H9 (cell line): ENCODE results near the gene GNB1L. TPM values are rescaled to one million over a fixed set of nuclear protein-coding genes. Genes with fewer than 3 reads are reported as not detected.

Source experiments
- DNase-seq: peaks from one replicate; pipeline ENCODE4 v3.0.0-alpha.2; 2017
- H2AFZ ChIP-seq: one replicate; pipeline ENCODE4 v1.6.1; 2013; ENCODE audit warnings: mild to moderate bottlenecking, low read length, control low read depth, moderate library complexity
- H2AK5ac ChIP-seq: 2 replicates; pipeline ENCODE4 v1.6.1; 2013; ENCODE audit warnings: low read length, control low read depth, mixed read lengths; ENCODE audit not compliant: insufficient read length
- H2BK120ac ChIP-seq: one replicate; pipeline ENCODE4 v1.6.1; 2013; ENCODE audit warnings: low read depth, mild to moderate bottlenecking, low read length, control low read depth, inconsistent platforms; ENCODE audit not compliant: poor library complexity, severe bottlenecking
- H2BK12ac ChIP-seq: 2 replicates; pipeline ENCODE4 v1.6.1; 2013; ENCODE audit warnings: low read length, control low read depth, mixed read lengths, low read depth; ENCODE audit not compliant: insufficient read length
- H2BK15ac ChIP-seq: 2 replicates; pipeline ENCODE4 v1.6.1; 2013; ENCODE audit warnings: low read depth, low read length, control low read depth
- H2BK20ac ChIP-seq: one replicate; pipeline ENCODE4 v1.6.1; 2013; ENCODE audit warnings: low read depth, mild to moderate bottlenecking, low read length, control low read depth, inconsistent platforms; ENCODE audit not compliant: poor library complexity, severe bottlenecking
- H2BK5ac ChIP-seq: 2 replicates; pipeline ENCODE4 v1.6.1; 2013; ENCODE audit warnings: low read length, control low read depth, mixed read lengths; ENCODE audit not compliant: insufficient read length
- H3K14ac ChIP-seq: 2 replicates; pipeline ENCODE4 v1.6.1; 2013; ENCODE audit warnings: low read length, control low read depth; ENCODE audit not compliant: insufficient read depth
- H3K18ac ChIP-seq: 2 replicates; pipeline ENCODE4 v1.6.1; 2013; ENCODE audit warnings: low read depth, mild to moderate bottlenecking, mixed read lengths, low read length, control low read depth; ENCODE audit not compliant: insufficient read length
- H3K23ac ChIP-seq: 2 replicates; pipeline ENCODE4 v1.6.1; 2013; ENCODE audit warnings: low read length, control low read depth, mixed read lengths, low read depth; ENCODE audit not compliant: insufficient read length
- H3K23me2 ChIP-seq: 2 replicates; pipeline ENCODE4 v1.6.1; 2013; ENCODE audit warnings: low read depth, mild to moderate bottlenecking, mixed read lengths, low read length, control low read depth; ENCODE audit not compliant: insufficient read length, poor library complexity, severe bottlenecking
- H3K27ac ChIP-seq: 2 replicates; pipeline ENCODE4 v1.5.1; 2013; ENCODE audit warnings: low read length, control low read depth, mixed read lengths, low read depth; ENCODE audit not compliant: insufficient read length
- H3K27me3 ChIP-seq: 2 replicates; pipeline ENCODE4 v1.6.1; 2013; ENCODE audit warnings: low read length, control low read depth, inconsistent platforms; ENCODE audit not compliant: insufficient read depth
- H3K4ac ChIP-seq: 2 replicates; pipeline ENCODE4 v1.6.1; 2013; ENCODE audit warnings: low read depth, mild to moderate bottlenecking, control low read depth, inconsistent platforms, low read length, moderate library complexity
- H3K4me1 ChIP-seq: 2 replicates; pipeline ENCODE4 v1.6.1; 2013; ENCODE audit warnings: low read length, control low read depth, inconsistent platforms; ENCODE audit not compliant: insufficient read depth
- H3K4me2 ChIP-seq: 2 replicates; pipeline ENCODE4 v1.6.1; 2013; ENCODE audit warnings: low read length, control low read depth, mixed read lengths; ENCODE audit not compliant: insufficient read length, insufficient read depth
- H3K56ac ChIP-seq: 2 replicates; pipeline ENCODE4 v1.6.1; 2013; ENCODE audit warnings: low read depth, mild to moderate bottlenecking, mixed read lengths, low read length, control low read depth; ENCODE audit not compliant: insufficient read length
- H3K79me1 ChIP-seq: 2 replicates; pipeline ENCODE4 v1.6.1; 2013; ENCODE audit warnings: low read depth, mild to moderate bottlenecking, moderate library complexity, low read length, control low read depth, inconsistent platforms; ENCODE audit not compliant: insufficient read depth, poor library complexity, severe bottlenecking
- H3K79me2 ChIP-seq: 2 replicates; pipeline ENCODE4 v1.6.1; 2013; ENCODE audit warnings: low read length, control low read depth, inconsistent platforms; ENCODE audit not compliant: insufficient read depth
- H3K9ac ChIP-seq: 2 replicates; pipeline ENCODE4 v1.6.1; 2013; ENCODE audit warnings: low read length, control low read depth, mixed read lengths; ENCODE audit not compliant: insufficient read length; ENCODE audit errors: extremely low read depth
- H3K9me3 ChIP-seq: one replicate; pipeline ENCODE4 v1.6.1; 2013; ENCODE audit warnings: low read depth, low read length, inconsistent platforms; ENCODE audit not compliant: control insufficient read depth
- H3T11ph ChIP-seq: one replicate; pipeline ENCODE4 v1.6.1; 2013; ENCODE audit warnings: mild to moderate bottlenecking, low read length, control low read depth, inconsistent platforms
- H4K20me1 ChIP-seq: one replicate; pipeline ENCODE4 v1.6.1; 2013; ENCODE audit not compliant: control insufficient read depth, insufficient read length, insufficient read depth
- H4K5ac ChIP-seq: 2 replicates; pipeline ENCODE4 v1.6.1; 2013; ENCODE audit warnings: low read depth, mild to moderate bottlenecking, mixed read lengths, low read length, control low read depth; ENCODE audit not compliant: insufficient read length
- H4K8ac ChIP-seq: replicated peaks from 2 replicates; pipeline ENCODE4 v1.6.1; 2013; ENCODE audit warnings: low read length, control low read depth, mixed read lengths, low read depth; ENCODE audit not compliant: insufficient read length
- H4K91ac ChIP-seq: 2 replicates; pipeline ENCODE4 v1.6.1; 2013; ENCODE audit warnings: low read depth, mild to moderate bottlenecking, moderate library complexity, mixed read lengths, low read length, control low read depth; ENCODE audit not compliant: insufficient read length
- H3K27ac Mint-ChIP-seq, 3 experiments: 2 replicates in 2 of 3; 3 replicates in 1 of 3; pipeline ENCODE4 v1.8.0; 2020 to 2021; ENCODE audit warnings: mixed read lengths in 3 of 3, mild to moderate bottlenecking in 1 of 3, moderate library complexity in 1 of 3
- H3K27me3 Mint-ChIP-seq: 2 replicates; pipeline ENCODE4 v1.8.0; 2021; ENCODE audit warnings: low read depth, mild to moderate bottlenecking, moderate library complexity, mixed read lengths
- H3K36me3 Mint-ChIP-seq, 3 experiments: 2 replicates in 2 of 3; 3 replicates in 1 of 3; pipeline ENCODE4 v1.8.0; 2020 to 2021; ENCODE audit warnings: low read depth in 3 of 3, mixed read lengths in 3 of 3; ENCODE audit not compliant: insufficient read depth in 1 of 3
- H3K4me1 Mint-ChIP-seq, 2 experiments: 2 replicates each; pipeline ENCODE4 v1.8.0; 2020; ENCODE audit warnings: mixed read lengths in 2 of 2
- H3K4me3 Mint-ChIP-seq, 2 experiments: 2 replicates in 1 of 2; 3 replicates in 1 of 2; pipeline ENCODE4 v1.8.0; 2020 to 2021; ENCODE audit warnings: mild to moderate bottlenecking in 2 of 2, mixed read lengths in 2 of 2, moderate library complexity in 1 of 2
- H3K9me3 Mint-ChIP-seq, 2 experiments: 2 replicates in 1 of 2; 3 replicates in 1 of 2; pipeline ENCODE4 v1.8.0; 2020; ENCODE audit warnings: mild to moderate bottlenecking in 2 of 2, mixed read lengths in 2 of 2, moderate library complexity in 1 of 2
- WGBS: extraction: QIAGEN DNeasy Blood & Tissue Kit; methylation state at CpG from one replicate; pipeline ENCODE4 v1.1.7; 2013; ENCODE audit warnings: missing lambda C conversion rate, low lambda C conversion rate, mixed read lengths; ENCODE audit not compliant: insufficient read length; ENCODE audit errors: extremely low coverage; 5-methylcytosine and 5-hydroxymethylcytosine counted together
- total RNA-seq: library from RNA; stranded (reverse); gene quantifications from 2 replicates; pipeline ENCODE4 v1.2.1, GENCODE V29; 2021
- TF ChIP-seq, protein P1 (sequence below): fragments of 200-600 bp; sonication (generic); conservative IDR thresholded peaks from 3 replicates; pipeline ENCODE4 v1.8.0; 2021; ENCODE audit warnings: antibody characterized with exemption, mild to moderate bottlenecking

GNB1L gene
- total RNA-seq, 1 experiment from 2014 or later: 22.4 TPM

DNA sequence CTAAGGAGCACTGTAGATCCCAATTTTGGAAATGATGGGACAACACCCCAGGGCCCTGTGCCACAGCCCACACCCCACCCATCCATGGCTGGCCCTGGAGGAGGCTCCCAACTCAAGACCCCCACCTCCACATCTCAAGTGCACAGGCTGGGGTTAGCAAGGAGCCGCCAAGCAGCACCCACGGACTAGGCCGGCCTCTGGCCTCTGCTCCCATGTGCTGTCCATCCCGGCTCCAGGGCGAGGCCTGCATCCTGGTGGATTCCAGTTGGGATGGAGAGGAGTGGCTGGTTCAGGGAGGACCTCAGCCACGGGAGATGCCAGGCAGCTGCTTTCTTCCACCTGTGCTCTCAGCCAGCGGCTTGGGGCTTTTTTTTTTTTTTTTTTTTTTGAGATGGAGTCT is 43.5 kb upstream of the GNB1L start:
- H3K4ac ChIP-seq: no peak overlapping the region

More for the DNA sequence above, 43.5 kb upstream of the GNB1L start:
- Histone ChIP-seq H3K4me2 (no peak overlapping the region), H3K9me3 (no peaks in the 10 kb centered on the region), H3K79me1 (no peaks in the 10 kb centered on the region), H2AK5ac (no peak overlapping the region), H3K27ac (no peak overlapping the region), H3K18ac (no peak overlapping the region), H3K56ac (no peak overlapping the region), H4K8ac (no peak overlapping the region), H3K23ac (no peak overlapping the region), H3K9ac (no peak overlapping the region), H3K79me2 (no peaks in the 10 kb centered on the region), H3K14ac (no peak overlapping the region; the same call in 1 of the 2 replicates), H2AFZ (no peak overlapping the region), H2BK20ac (no peak overlapping the region), H3T11ph (no peak overlapping the region), H2BK15ac (no peak overlapping the region), H4K91ac (no peak overlapping the region), H3K4me1 (no peaks in the 10 kb centered on the region; the same call in 1 of the 2 replicates), H4K5ac (no peak overlapping the region), H3K23me2 (no peaks in the 10 kb centered on the region), H2BK12ac (no peak overlapping the region), H2BK120ac (no peak overlapping the region), H3K27me3 (no peaks in the 10 kb centered on the region), H4K20me1 (no peaks in the 10 kb centered on the region), H2BK5ac (no peak overlapping the region)
- Mint-ChIP-seq H3K9me3 (no peaks in the 10 kb centered on the region), H3K4me1 (peaks cover 5 to 7% of the 10 kb centered on the region in 2 experiments), H3K27me3 (no peaks in the 10 kb centered on the region), H3K4me3 (no peak overlapping the region), H3K27ac (no peak overlapping the region), H3K36me3 (peaks cover 2 to 7% (median 6%) of the 10 kb centered on the region in 3 experiments; a peak in 3 of 7 replicates)
- WGBS: no CpG with 5 or more reads among the region's 7 CpGs
- DNase-seq: no peak
- TF ChIP-seq, protein P1, sequence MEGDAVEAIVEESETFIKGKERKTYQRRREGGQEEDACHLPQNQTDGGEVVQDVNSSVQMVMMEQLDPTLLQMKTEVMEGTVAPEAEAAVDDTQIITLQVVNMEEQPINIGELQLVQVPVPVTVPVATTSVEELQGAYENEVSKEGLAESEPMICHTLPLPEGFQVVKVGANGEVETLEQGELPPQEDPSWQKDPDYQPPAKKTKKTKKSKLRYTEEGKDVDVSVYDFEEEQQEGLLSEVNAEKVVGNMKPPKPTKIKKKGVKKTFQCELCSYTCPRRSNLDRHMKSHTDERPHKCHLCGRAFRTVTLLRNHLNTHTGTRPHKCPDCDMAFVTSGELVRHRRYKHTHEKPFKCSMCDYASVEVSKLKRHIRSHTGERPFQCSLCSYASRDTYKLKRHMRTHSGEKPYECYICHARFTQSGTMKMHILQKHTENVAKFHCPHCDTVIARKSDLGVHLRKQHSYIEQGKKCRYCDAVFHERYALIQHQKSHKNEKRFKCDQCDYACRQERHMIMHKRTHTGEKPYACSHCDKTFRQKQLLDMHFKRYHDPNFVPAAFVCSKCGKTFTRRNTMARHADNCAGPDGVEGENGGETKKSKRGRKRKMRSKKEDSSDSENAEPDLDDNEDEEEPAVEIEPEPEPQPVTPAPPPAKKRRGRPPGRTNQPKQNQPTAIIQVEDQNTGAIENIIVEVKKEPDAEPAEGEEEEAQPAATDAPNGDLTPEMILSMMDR: no peak
